ENCODE measurements around the gene B3GNT4.
"Not testable (repeated sequence)": the region's sequence is repeated elsewhere in the genome, so short reads cannot be mapped to it uniquely, and the experiment has no call there.

Gene B3GNT4

DNA sequence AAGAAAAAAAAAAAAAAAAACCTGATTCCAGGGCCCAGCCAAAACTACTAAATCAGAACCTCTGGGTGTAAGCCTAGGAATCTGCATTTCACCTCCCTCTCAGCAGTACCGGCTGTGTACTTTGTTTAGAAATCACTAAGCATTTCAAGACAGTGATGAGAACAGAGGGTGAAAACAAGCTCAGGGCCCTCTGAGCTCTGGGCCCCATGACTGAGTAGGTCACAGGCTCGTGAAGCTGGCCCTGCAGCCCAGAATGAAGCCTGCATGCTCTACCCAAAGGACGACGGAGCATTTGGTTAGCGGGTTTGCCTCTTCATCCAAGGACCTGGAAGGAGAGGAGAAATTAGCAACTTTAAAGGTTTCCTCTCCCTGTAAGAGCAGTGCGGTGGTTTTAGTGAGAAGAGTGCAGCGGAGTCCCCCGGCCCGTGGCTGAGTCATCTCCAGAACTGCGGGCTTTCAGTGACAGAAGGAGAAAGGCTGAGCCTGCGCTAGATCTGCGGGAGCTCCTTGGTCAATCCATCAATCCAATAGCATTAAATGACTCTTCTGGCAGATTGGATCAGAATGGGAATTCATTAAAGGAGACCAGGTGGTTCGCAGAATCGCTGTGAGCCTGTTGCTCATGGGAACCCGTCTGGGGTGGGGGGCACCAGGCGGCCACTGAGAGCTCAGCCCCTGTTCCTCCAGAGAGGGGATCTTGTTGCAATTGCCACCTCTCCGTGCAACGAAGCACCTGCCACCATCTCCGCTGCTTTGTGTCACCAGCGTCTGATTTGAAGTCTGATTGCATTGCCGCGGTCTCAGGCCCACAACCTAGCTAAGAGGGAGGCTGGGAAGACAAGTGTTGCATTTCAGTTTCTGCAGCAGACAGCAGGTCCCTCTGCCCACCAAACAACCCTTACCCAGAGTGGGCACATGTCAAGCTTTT lies 36.8 kb upstream of the B3GNT4 start:
- TF ChIP-seq, protein P1, sequence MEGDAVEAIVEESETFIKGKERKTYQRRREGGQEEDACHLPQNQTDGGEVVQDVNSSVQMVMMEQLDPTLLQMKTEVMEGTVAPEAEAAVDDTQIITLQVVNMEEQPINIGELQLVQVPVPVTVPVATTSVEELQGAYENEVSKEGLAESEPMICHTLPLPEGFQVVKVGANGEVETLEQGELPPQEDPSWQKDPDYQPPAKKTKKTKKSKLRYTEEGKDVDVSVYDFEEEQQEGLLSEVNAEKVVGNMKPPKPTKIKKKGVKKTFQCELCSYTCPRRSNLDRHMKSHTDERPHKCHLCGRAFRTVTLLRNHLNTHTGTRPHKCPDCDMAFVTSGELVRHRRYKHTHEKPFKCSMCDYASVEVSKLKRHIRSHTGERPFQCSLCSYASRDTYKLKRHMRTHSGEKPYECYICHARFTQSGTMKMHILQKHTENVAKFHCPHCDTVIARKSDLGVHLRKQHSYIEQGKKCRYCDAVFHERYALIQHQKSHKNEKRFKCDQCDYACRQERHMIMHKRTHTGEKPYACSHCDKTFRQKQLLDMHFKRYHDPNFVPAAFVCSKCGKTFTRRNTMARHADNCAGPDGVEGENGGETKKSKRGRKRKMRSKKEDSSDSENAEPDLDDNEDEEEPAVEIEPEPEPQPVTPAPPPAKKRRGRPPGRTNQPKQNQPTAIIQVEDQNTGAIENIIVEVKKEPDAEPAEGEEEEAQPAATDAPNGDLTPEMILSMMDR (IDR thresholded peaks at IDR 0.05), result no peak
- DNase-seq (ENCODE audit: low spot score), result no peak
- Histone ChIP-seq H3K4me3 (no peak overlapping the region), H3K27ac (no peak overlapping the region)

DNA sequence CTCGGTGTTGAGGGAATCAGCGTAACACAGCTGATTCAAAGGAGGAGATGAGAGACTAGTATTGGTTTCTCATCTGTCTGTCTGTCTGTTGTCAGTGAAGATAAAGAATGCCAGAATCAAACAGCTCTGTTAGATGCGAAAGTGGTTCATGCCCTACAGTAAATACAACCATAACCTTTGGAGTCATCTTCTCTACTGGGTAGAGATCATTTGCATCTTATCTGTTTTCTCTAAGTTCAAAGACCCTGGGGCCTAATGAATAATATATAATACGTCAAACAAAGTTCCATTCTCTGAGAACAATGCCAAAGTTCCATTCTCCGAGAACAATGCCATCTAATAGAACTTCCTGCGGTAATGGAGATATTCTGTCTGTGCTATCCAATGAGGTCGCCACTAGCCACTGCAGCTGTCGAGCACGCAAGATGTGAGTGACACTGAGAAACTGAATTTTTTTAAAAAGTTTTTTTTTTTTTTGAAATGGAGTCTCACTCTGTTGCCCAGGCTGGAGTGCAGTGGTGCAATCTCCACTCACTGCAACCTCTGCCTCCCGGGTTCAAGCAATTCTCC lies 36.1 kb upstream of the B3GNT4 start:
- Histone ChIP-seq H3K4me3 (no peak overlapping the region), H3K27ac (no peak overlapping the region)
- no peak for DNase-seq (ENCODE audit: low spot score)
- TF ChIP-seq, protein P1 (IDR thresholded peaks at IDR 0.05), result no peak

DNA sequence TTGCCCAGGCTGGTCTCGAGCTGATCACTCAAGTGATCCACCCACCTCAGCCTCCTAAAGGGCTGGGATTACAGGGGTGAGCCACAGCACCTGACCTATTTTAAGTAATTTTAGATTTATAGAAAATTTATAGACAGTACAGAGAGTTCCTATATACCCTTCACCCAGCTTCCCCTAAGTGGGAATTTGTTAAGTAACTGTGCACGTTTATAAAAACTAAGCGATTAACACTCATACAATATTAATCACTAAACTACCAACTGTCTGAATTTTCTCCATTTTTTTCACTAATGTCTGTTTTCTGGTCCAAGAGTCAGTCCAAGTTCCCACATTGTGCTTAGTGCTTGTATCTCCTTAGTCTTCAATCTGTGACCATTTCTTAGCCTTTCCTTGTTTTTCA lies 35.0 kb upstream of the B3GNT4 start:
- no peak for DNase-seq (ENCODE audit: low spot score)
- TF ChIP-seq, protein P1 (IDR thresholded peaks at IDR 0.05), result no peak
- no peak overlapping the region for H3K4me3 ChIP-seq
- no peak overlapping the region for H3K27ac ChIP-seq

DNA sequence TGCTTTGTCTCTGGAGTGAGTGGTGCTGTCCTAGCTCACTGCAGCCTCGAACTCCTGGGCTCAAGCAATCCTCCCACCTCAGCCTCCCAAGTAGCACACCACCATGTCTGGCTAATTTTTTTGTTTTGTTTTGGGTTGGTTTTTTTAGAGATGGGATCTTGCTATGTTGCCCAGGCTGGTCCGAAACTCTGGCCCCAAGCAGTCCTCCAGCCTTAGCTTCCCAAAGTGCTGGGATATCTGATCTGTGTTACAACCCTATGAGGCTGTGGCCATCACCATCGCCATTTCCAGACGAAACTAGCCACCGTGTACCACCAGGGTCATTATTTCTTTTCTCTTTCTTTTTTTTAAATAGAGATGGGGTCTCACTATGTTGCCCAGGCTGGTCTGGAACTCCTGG lies 32.1 kb upstream of the B3GNT4 start:
- DNase-seq (ENCODE audit: low spot score), result no peak
- no peak overlapping the region for H3K27ac ChIP-seq
- no peak overlapping the region for H3K4me3 ChIP-seq
- TF ChIP-seq, protein P1 (IDR thresholded peaks at IDR 0.05), result no peak

DNA sequence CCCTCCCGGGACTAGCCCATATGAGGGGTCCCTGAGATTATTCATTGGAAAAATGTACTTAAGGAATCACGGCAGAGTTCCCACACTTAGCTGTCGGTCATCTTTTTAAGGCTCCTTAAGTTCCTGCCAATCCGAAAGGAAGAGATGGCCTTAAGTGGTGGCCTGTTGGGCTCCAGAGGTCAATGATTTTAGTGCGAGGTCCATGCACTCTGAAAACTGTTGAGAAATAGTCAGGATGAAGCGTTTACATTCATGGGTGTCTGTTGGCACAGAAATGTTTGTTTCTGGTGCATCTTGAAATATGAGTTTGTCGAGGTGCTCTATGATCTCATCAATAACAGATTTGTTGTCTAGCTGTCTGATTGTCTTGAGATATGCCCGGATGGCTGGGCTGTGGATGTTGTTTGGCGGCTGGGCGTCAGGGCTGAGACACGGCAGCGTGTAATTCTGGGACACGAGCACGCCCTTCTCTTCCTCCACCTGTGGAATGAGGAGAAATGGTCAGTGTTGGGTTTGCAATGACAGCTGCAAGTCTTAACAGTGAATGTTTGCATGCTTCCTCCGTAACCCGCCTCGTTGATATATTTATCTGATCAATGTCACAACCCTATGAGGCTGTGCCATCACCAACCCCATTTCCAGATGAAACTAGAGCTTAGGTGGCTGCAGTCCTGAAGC lies 31.1 kb upstream of the B3GNT4 start:
- no peak for DNase-seq (ENCODE audit: low spot score)
- no peak overlapping the region for H3K27ac ChIP-seq
- TF ChIP-seq, protein P1 (IDR thresholded peaks at IDR 0.05), result no peak

DNA sequence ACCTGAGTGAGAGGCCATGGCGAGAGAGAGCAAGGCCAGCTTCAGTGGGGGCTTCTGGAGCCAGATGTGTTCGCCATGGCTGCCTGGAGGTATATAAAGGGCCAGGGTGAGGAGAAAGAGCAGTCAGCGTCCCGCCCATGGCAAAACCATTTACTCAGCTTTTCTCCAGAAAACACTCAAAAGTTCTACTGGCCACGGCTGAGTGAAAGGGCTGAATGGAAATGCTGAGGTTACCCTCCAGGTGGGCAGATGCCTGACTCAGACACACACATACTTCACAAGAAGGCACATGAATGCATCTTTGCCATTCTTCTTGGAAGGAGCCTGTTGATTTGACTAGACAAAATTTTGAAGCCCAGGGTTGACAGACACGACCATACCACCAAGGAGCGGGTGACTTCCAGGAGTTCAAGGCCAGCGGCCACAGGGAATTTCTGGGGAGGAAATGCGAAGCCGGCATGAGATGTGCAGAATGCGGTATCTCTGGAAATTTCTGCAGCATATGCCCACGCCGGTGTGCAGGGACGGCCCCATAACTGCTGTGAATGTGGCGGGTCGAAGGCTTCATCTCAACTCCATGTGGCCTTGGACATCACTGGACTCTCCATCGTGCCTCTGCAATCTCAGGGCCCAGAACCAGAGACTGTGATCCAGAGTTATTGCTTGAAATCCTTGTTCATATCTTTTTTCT lies 29.2 kb upstream of the B3GNT4 start, which contains the start of gene IL31:
TSS of gene IL31 (minus strand) at position 67 of the 691 bp plus-strand sequence. CDS start at position 18, 49 bp downstream.
- TF ChIP-seq, protein P1 (IDR thresholded peaks at IDR 0.05), result no peak
- no peak within 1 kb of the TSS for H3K27ac ChIP-seq
- no peak within 1 kb of the TSS for H3K4me3 ChIP-seq
- DNase-seq (ENCODE audit: low spot score), result no peak

More for the DNA sequence above, 31.1 kb upstream of the B3GNT4 start:
- H3K4me3 ChIP-seq, result no peak overlapping the region

DNA sequence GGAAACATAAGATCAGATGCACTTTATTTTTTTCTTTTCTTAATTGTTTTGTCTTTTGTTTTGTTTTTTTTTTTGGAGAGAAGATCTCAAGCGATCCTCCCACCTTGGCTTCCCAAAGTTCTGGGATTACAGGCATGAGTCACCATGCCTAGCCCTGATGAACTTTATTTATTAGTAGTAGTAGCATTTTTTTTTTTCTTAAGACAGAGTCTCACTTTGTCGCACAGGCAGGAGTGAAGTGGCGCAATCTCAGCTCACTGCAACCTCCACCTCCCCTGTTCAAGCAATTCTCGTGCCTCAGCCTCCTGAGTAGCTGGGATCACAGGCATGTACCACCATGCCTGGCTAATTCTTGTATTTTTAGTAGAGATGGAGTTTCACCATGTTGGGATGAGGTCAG lies 27.0 kb upstream of the B3GNT4 start:
- DNase-seq (ENCODE audit: low spot score); H3K27ac ChIP-seq; H3K4me3 ChIP-seq: not testable (repeated sequence)
